ENCODE results near the gene PCSK5. TPM values are rescaled to one million over a fixed set of nuclear protein-coding genes. Genes with fewer than 3 reads are reported as not detected.

The PCSK5 gene
- polyA plus RNA-seq, 1 donor from 2014 or later, result 1.7 TPM

- H4K20me1 ChIP-seq (ENCODE audit: insufficient read depth), result no peaks in the 10 kb centered on the region
- H3K36me3 ChIP-seq (ENCODE audit: insufficient read depth, low read length), result no peaks in the 10 kb centered on the region
- no peak overlapping the region for H3K4me3 ChIP-seq (ENCODE audit: low read length)
- H3K9me3 ChIP-seq (ENCODE audit: low read length), result no peaks in the 10 kb centered on the region
- H3K79me2 ChIP-seq (replicated peaks; ENCODE audit: insufficient read depth, low read length), result no peaks in the 10 kb centered on the region
- H3K27ac ChIP-seq (ENCODE audit: low read length), result no peak overlapping the region
- H3K9me2 ChIP-seq (ENCODE audit: insufficient read depth, low read length), result no peaks in the 10 kb centered on the region
- no peak overlapping the region for H2AFZ ChIP-seq (ENCODE audit: low read depth, low read length)
- H3F3A ChIP-seq (ENCODE audit: insufficient read depth, low read length, poor library complexity, severe bottlenecking), result no peaks in the 10 kb centered on the region
- no peak overlapping the region for H3K4me2 ChIP-seq (ENCODE audit: low read length)
- TF ChIP-seq EP300 (conservative IDR thresholded peaks at IDR 0.05; ENCODE audit: poor library complexity, severe bottlenecking) (no peak), POLR2AphosphoS5 (IDR thresholded peaks at IDR 0.05) (no peak), CTCF (IDR thresholded peaks at IDR 0.05; ENCODE audit: poor library complexity, severe bottlenecking) (no peak), TAF1 (IDR thresholded peaks at IDR 0.05; ENCODE audit: low read depth) (no peak), RAD21 (conservative IDR thresholded peaks at IDR 0.05) (no peak), MXI1 (conservative IDR thresholded peaks at IDR 0.05; ENCODE audit: poor library complexity, severe bottlenecking) (no peak), SMC3 (conservative IDR thresholded peaks at IDR 0.05; ENCODE audit: poor library complexity) (no peak), REST (IDR thresholded peaks at IDR 0.05; ENCODE audit: borderline replicate concordance) (no peak), EZH2 (IDR thresholded peaks at IDR 0.05; ENCODE audit: borderline replicate concordance, insufficient read depth, low read length, poor library complexity, severe bottlenecking) (no peak)
- no peak overlapping the region for H3K9ac ChIP-seq (ENCODE audit: low read length)
- no peaks in the 10 kb centered on the region for H3K27me3 ChIP-seq (ENCODE audit: insufficient read depth, low read depth, low read length)
Measured at GRCh38 chr9:75845806-75846205, 44.7 kb upstream of the PCSK5 start.

- Histone ChIP-seq H3K4me3 (ENCODE audit: low read length) (no peak overlapping the region), H3K4me2 (ENCODE audit: low read length) (no peak overlapping the region), H2AFZ (ENCODE audit: low read depth, low read length) (no peak overlapping the region), H3K36me3 (ENCODE audit: insufficient read depth, low read length) (no peaks in the 10 kb centered on the region), H3K27ac (ENCODE audit: low read length) (no peak overlapping the region), H3K79me2 (replicated peaks; ENCODE audit: insufficient read depth, low read length) (no peaks in the 10 kb centered on the region), H4K20me1 (ENCODE audit: insufficient read depth) (no peaks in the 10 kb centered on the region), H3F3A (ENCODE audit: insufficient read depth, low read length, poor library complexity, severe bottlenecking) (no peaks in the 10 kb centered on the region), H3K27me3 (ENCODE audit: insufficient read depth, low read depth, low read length) (no peaks in the 10 kb centered on the region), H3K9ac (ENCODE audit: low read length) (no peak overlapping the region), H3K9me3 (ENCODE audit: low read length) (no peaks in the 10 kb centered on the region), H3K9me2 (ENCODE audit: insufficient read depth, low read length) (no peaks in the 10 kb centered on the region)
- TF ChIP-seq TAF1 (IDR thresholded peaks at IDR 0.05; ENCODE audit: low read depth), result no peak
- no peak for TF ChIP-seq POLR2AphosphoS5 (IDR thresholded peaks at IDR 0.05)
- no peak for TF ChIP-seq EP300 (conservative IDR thresholded peaks at IDR 0.05; ENCODE audit: poor library complexity, severe bottlenecking)
Measured at GRCh38 chr9:75847085-75847484, 43.4 kb upstream of the PCSK5 start.

All from neural cell (in vitro differentiated cells).